HG02642 (cell line): Measurements from ENCODE around the gene FOXRED2.

Source experiments
- ATAC-seq: cut with Tn5 transposase; IDR thresholded peaks from one replicate; pipeline ENCODE4 v1.9.1; 2021; ENCODE audit warnings: mild to moderate bottlenecking; ENCODE audit not compliant: unreplicated experiment, poor library complexity

FOXRED2 gene

DNA sequence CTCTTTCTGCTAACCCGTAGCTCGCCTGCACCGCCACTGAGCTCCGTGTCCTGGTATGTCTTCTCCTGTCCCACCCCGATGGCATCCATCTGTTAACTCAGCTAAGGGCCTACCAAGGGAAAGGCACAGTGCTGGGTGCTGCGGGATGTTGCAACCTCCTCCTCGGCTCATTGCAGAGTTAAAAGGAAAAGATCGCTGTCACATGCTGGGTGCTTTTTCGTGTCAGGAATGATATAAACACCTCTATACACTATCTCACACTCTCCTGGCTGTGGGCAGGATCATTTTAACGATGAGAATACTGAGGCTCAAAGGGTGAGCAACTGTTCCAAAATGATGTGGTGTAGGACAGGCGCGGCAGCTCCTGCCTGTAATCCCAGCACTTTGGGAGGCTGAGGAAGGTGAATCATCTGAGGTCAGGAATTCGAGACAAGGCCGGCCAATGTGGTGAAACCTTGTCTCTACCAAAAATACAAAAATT is 35.5 kb downstream of the FOXRED2 start:
- ATAC-seq, result no peak

DNA sequence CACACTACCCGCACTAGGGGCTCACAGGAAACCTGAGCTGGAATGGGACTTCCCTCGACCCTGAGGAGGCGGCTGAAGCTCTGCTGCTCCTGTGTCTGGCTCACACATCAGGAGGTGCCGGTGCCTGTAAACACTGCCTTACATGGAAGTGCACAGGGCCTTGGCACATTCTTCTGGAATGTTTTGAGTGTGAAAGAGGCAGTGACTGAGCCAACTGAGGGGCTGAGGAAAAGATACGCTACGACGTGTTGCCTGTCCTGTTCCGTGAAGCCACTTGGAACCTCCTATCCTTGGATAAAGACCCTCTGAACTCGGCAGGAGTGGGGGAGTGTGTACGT is 35.9 kb downstream of the FOXRED2 start:
- ATAC-seq, result no peak

DNA sequence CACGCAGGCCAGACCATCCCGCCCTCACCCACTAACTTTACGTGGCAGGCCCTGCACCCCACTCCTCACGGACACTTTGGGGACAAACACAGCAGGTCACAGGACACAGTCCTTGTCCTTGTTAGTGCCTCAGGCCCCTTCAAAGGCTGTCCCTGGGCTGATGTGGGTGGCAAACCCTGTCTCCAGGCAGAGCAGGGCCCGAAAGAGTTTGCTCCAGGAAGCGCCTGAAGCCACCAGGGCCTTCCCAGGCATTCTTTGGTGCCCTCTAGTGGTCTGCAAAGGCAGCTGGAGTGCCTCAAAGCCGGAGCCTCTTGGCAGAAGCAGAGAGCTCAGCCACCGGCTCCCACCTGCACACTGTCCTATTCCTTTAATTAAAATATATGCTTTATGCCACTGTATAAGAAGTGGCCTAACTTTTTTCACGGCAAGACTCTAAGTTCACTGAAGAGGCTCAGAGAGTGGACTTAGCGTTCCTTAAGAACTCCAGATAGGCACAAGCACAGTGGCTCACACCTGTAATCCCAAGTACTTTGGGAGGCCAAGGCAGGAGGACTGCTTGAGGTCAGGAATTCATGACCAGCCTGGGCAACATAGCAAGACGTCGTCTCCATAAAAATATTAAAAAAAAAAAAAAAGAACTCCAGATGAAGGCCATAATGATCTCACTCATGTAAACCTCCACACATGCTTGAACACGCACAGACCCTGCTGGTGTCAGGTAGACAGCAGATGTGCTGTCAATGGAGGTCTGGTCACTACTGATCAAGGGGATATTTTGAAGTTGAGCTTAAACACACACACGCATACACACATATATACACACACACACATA is 36.5 kb downstream of the FOXRED2 start:
- ATAC-seq, result no peak

DNA sequence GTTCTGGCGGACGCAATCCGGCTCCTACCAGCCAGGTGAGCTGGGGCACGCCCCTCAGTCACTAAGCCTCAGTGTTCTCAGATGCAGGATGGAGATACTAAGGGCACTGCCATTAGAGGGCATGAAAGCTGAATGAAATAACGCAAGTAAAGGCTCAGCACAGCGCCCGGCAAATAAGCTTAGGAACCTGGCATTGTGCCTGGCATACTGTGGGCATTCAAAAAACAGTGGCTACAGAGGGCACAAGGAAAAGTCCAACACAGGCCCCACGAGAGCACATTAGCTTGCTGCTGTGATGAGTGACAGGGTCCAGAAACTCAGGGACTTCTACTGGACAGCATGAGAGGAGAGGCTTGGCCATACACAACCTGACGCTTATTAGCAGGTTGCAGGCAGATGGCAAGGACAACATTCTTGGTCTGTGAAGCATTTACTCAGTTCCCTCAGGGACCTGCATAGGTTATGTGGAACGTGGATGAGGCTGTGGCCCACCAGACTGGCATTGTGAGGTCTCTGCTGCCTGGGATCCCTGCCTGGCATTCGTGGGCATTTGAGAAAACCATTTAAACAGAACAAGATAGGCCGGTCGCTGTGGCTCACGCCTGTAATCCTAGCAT is 37.6 kb downstream of the FOXRED2 start:
- ATAC-seq, result no peak

DNA sequence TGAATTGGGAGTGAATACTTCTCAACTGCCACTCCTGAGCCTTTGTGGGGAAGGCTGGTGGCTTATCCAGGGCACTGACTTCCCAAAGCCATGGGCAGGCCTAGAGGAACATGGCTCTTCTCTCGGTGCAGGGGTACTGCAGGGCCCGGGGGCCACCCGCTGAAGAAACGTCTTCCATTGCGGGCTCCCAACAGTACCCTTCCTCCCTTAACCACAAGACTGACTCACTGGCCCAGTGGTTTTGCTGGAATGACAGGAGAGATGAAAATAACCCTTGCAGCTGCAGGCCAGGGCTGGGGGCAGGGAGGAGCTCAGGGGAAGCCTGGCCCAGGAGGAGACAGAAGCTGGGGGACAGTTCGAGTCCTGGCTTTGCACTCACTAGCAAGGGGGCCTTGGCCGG is 38.9 kb downstream of the FOXRED2 start:
- no peak for ATAC-seq

DNA sequence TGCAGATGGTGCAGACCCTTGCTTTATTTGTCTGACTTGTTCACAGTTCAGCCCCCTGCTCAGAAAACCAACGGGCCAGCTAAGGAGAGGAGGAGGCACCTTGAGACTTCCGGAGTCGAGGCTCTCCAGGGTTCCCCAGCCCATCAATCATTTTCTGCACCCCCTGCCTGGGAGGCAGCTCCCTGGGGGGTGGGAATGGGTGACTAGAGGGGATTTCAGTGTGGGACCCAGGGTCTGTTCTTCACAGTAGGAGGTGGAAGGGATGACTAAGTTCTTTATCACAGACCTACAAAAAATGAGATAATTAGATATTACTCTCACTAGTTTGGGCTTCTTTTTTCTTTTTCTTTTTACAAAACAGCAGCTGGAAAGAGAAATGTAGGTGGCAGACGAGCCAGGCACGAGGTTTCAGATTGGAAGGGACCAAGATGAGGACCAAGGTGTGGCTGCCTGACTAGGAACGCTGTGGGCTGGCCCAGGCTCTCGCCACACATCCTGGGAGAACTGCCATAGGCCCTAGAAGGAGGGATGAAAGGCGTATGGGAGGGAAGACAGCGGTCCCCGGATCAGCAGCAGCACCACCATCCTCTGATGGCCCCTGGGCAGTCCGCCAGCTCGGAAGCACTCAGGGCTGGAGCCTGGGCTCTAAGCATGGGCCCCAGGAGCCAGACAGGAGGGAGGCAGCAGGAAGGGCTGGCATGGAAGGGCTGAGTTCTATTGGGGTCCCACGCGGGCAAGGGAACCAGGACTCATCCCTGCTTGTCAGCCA is 39.6 kb downstream of the FOXRED2 start:
- no peak for ATAC-seq

DNA sequence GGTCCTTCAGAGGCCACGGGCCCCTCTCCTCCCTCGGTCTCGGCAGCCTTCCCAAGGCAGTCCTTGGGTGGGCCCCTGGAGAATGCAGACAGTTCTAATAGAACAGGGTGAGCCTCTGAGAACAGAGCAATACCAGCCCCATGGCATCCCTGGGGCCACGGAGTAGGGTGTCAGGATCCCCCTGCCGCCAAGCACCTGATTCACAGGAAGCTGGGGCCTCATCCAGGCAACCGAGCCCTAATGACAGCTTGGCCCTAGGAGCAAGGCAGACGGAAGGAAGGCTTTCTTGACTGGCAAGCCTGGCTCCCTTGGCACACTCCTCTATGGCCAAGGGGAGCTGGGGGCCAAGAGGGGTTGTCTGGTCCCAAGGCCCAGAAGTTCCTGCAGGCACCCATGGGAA is 40.6 kb downstream of the FOXRED2 start:
- ATAC-seq, result no peak

DNA sequence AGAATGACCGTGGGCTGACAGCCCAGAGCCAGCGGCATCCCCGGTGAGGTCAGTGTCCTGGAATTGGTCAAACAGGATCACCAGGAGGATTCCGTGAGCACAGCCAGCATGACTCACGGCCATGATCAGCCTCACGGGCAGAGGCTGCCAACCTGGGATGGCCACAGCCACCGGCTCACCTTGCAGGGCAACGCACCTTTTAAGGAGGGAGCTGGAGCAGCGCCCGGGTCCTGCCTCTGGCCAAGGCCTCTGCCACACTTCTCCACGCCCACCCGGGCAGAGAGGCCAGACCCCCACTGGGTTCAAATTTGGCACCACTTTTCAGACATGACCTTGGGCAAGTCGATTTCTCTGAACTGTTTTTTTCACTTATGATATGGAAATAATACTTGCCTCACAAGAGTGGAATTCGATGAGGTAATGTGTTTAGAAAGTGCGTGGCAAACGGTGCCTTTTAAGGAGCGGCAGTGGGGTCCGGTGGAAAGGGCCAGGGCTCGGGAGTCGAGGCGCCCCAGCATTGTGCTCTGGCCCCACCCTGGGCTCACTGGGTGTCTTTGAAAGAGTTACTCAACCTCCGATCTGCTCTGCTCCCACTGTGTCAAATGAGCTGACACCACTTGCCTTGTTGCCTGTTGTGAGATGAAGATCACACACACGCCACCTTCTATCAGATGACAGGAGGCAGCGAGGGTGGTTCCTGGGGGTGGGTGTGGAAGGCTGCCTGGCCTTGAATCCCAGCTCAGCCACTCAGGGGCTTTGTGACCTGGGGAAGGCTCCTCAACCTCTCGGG is 41.4 kb downstream of the FOXRED2 start:
- ATAC-seq, result no peak

DNA sequence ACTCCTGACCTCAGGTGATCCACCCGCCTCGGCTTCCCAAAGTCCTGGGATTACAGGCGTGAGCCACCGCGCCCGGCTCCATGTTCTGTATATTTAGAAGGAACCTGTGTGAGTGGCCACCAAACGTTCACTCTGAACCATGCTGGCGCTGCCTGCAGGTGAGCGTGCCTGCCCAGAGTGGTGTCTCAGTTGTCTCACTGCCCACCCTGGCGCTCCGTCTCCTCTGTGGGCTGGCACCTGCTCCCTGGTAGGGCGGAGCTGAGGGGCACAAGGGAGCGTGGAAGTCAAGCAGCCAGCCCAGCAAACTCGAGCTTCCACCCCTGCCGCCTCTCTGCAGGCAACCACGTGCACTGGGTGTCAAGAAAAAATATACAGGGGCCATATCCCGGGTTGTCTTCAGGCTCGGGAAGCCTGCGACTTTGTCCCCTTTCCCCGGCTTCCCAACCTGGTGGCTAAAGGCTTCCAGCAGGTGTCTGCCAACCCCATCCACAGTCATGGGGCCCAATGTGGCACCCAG is 42.1 kb downstream of the FOXRED2 start:
- ATAC-seq, result no peak

DNA sequence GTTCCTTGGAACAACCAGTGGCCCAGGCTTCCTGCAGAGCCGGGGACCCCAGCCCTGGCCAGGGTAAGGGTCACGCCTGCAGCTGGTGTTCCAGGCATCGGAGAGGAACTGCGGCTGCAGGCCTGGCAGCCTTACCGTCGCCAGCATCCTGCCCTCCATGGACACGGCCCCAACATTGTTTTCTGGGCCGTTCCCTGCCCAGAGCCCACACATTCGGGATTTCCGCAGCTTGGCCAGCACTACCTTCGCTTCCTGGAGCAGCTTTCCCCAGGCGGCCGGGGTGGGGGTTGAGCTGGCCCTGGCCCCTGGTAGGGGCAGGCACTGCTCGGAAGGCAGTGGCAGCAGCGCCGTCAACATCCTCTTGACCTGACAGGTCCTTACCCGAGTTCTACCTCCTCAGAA is 43.1 kb downstream of the FOXRED2 start:
- ATAC-seq, result no peak

DNA sequence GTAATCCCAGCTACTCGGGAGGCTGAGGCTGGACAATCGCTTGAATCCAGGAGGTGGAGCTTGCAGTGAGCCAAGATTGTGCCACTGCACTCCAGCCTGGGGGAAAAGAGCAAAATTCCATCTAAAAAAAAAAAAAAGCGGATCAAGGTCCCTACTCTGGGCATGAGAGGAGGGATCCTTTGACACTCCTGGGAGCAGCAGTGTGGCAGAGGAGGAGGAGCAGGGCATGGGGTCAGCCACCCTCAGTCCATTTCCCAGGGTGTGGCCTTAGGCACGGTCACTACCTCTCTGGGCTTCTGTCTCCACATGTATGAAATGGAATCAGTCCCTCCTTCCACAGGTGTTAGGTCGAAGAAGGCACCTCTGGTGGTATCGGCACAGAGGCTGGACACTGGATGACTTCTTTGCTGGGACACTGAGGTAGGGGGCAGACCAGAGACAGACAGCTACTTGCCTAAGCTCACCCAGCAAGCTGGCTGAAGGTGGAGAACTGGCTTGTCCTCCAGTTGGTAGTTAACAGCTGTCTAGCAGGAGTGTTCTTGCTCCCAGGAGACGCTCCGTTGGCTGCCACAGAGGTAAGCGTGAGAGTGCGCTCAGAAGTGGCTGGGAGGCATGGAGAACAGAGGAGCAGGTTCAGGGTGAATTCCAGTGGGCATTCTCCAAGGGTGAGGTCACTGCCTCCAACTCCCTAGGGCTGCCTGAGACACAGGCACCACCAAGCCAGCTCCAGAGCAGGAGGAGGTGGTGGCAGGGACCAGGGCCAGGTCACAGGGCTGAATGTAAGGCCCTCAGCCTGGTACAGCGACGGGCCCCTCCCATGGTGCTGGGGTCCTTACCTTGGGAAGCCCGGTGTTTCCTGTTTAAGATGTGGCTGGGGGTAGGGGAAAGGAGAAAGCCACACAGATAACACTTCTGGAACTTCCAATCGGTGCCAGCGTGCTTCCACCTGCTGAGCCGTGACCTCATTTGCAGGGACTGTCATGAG is 44.9 kb downstream of the FOXRED2 start:
- ATAC-seq, result no peak

DNA sequence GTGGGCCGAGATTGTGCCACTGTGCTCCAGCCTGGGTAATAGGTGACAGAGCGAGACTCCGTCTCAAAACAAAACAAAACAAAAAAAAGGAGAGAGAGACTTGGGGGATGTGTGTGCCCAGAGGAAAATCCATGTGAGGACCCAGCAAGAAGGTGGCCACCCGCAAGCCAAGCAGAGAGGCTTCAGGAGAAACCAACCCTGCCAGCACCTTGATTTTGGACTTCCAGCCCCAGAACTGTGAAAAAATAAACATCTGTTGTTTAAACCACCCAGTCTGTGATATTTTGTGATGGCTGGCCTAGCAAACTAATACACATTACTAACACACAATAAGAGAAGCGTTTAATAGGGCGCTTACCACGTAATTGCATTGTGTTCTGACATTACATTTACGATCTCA is 46.6 kb downstream of the FOXRED2 start:
- ATAC-seq, result no peak

DNA sequence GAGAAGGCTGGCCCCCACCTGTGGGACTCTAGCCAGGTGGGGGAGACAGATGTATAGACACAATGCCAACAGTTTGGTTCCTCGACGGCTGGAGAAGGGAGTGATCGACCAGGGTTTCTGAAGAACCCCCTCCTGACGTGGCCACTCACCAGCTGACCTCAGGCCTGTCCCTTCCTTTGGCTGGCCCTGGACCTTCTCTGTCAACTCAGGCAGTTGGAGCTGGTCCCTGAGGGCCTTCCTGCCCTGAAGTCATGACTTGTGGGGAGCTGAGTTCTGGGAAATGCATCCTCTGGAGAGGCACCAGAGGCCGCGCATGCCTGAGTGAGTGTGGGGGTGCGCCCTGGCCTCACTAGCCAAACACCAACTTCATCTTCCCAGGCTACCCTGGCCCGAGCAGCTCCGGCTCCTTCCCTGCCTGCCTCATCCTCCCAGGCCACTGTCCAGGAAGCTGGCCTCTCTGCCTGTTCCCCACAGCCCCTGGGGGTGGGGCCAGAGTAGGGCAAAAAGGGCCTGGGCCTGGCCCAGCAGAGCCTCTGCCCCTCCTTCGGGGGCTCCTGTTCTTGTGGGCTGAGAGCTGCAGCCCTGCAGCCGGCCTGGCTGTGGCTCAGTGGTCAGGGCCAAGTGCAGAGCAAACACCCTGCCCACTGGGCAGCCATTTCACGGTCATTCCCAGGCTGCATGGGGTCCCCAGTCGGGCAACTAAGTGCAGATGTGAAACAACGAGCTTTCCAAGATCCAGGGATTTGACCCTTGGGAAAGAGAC is 49.0 kb downstream of the FOXRED2 start:
- ATAC-seq, result no peak

DNA sequence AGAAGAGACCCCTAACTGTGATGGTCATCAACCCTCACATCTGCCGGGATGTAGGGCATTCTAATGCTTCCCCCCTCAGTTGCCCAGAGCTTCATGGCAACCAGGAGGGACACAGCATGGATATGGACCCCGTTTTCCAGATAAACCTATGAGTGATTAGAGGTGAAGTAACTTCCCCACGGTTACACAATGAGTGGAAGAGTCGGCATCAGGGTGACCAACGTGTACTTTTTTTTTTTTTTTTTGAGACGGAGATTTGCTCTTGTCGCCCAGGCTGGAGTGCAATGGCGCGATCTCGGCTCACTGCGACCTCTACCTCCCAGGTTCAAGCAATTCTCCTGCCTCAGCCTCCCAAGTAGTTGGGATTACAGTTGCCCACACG is 50.4 kb downstream of the FOXRED2 start:
- no peak for ATAC-seq

DNA sequence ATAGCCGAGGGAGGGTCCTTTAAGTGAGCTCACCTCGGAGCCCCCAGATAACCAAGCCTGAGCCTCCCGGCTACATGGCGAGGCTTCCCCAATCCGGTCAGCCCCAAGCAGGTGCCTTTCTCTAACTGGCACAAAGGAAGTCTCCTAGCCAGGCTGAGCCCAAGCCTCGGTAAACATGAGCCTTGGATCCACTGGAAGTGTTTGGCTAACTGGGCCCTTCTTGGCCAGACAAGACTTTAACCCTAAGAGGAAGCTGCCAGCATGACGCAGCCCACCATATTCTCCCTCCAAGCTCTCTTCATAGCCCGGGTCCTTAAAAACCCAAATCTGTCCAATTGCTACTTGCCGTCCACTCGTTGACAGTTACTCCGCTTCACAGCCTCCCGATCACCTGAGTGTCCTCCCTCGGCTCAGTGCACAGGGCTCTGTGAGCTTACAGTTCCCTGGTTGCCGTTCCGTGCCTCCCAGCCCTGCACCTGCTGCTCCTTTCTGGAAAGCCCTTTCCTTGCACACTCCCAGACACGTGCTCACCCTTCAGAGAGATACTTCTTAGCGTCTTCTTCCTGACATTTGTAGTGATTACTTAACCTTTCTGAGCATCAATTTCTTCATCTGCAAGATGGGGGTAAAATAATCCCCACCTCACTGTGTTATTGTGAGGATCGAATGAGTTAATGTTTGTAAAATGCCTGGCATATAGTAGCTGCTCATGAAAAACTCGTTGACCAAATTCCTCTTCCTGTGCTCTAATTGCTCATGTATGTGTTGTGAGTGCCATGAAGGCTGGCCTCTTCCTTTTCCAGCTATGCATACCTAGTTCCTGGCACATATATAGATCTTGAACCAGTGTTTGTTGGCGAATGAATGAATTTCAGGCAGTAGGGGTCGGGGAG is 51.0 kb downstream of the FOXRED2 start:
- no peak for ATAC-seq

DNA sequence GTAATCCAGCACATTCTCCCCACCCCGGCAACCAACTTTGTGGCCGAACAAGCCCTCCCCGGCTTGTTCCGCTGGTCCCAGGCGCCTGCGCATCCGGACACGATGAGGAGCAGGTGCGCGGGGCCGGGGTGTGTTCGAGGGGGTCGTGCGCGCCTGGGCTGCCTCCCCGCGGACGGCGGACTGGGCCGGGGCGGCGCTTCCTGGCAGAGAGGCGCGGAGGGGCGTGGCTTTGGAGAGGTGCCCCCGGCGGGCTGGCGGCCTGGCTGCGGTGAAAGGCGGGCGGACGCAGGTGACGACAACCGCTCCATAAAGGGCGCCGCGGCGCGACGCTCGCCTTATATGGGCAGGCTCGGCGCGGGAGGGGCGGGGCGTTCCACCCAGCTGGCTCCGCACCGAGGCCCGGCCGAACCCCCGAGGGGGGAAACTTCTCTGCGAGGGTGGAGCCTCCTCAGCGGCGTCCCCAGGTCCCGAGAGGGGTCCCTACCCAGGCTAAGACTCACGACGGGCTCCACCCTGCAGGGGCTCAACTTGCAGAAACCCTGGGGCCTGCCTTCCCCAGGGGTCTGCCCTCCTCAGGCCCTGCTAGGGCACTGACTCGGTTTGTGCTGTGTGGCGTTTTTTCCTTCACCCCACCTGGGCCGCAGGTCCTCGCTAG is 51.8 kb downstream of the FOXRED2 start:
- ATAC-seq, result peak; percentile 70

DNA sequence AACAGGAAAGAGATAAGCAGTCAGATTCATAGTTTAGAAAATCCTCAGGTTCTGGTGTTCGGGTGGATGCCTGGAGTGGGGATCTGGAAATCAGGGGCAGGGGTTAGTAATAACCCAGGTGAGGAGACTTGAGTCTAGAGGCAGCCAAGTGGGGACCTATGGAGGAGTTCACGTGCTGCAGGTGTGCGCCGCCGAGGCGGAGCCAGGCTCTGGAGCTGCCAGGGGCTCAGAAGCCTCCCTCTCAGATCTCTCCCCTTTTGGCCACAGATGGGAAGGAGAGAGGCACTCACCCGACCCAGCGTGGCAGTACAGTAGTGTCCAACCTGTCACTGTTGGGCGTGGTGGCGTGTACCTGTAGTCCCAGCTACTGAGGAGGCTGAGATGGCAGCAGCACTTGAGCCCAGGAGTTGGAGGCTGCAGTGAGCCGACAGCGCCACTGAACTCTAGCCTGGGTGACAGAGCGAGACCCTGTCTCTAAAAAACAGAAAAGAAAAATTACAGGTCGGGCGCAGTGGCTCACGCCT is 52.9 kb downstream of the FOXRED2 start:
- no peak for ATAC-seq
